Naive thymus-derived CD4-positive, alpha-beta T cell (primary cell): Measurements from ENCODE around the gene KRTAP4-3. TPM values are rescaled to one million over a fixed set of nuclear protein-coding genes. Genes with fewer than 3 reads are reported as not detected.
"Not testable (repeated sequence)": the region's sequence is repeated elsewhere in the genome, so short reads cannot be mapped to it uniquely, and the experiment has no call there.

Experiments
- ATAC-seq: fragments of 150-1000 bp; cut with Tn5 transposase; 2 replicates; pipeline ENCODE4 v1.10.0; 2021; ENCODE audit warnings: mild to moderate bottlenecking, moderate library complexity
- CTCF ChIA-PET: fragments of 350-600 bp; sonication (Branson Sonifier 250); formaldehyde crosslinking; loops from one replicate; lab custom pipeline; 2021; ENCODE audit warnings: antibody characterized with exemption; lab: Charles Lee
- POLR2A ChIA-PET: fragments of 350-600 bp; sonication (Branson Sonifier 250); formaldehyde crosslinking; loops from one replicate; lab custom pipeline; 2021; ENCODE audit warnings: antibody characterized with exemption, inconsistent platforms; lab: Charles Lee
- DNase-seq, 9 donors: peaks; one replicate each; pipeline versions ENCODE4 v3.0.0 to v3.0.0-alpha.2; 2020 to 2022; ENCODE audit warnings: mixed read lengths in 1 of 9
- H3K27ac ChIP-seq: one replicate; pipeline ENCODE4 v1.7.0; 2013; ENCODE audit warnings: mild to moderate bottlenecking, low read depth, low read length, moderate library complexity
- H3K27me3 ChIP-seq, 2 donors: one replicate each; pipeline ENCODE4 v1.7.0; 2013; ENCODE audit warnings: low read length in 2 of 2, mild to moderate bottlenecking in 2 of 2, moderate library complexity in 2 of 2; ENCODE audit not compliant: control insufficient read depth in 2 of 2, insufficient read depth in 2 of 2
- H3K36me3 ChIP-seq, 3 experiments: 1 replicate in 2 of 3; 2 replicates in 1 of 3; pipeline ENCODE4 v1.7.0; 2013; ENCODE audit warnings: low read length in 3 of 3, mild to moderate bottlenecking in 3 of 3, moderate library complexity in 1 of 3; ENCODE audit not compliant: insufficient read depth in 3 of 3, control insufficient read depth in 2 of 3
- H3K4me1 ChIP-seq, 2 donors: one replicate each; pipeline ENCODE4 v1.7.0; 2013; ENCODE audit warnings: low read length in 2 of 2, mild to moderate bottlenecking in 2 of 2, moderate library complexity in 1 of 2; ENCODE audit not compliant: control insufficient read depth in 2 of 2, insufficient read depth in 2 of 2
- H3K4me3 ChIP-seq: 2 replicates; pipeline ENCODE4 v1.7.0; 2013; ENCODE audit warnings: mild to moderate bottlenecking, low read length
- H3K9me3 ChIP-seq, 3 experiments: 1 replicate in 2 of 3; 2 replicates in 1 of 3; pipeline ENCODE4 v1.7.0; 2013; ENCODE audit warnings: low read length in 3 of 3; ENCODE audit not compliant: control insufficient read depth in 2 of 3
- H3K27ac Mint-ChIP-seq, 9 donors: one replicate each; pipeline ENCODE4 v1.8.0; 2020 to 2022; ENCODE audit warnings: mixed read lengths in 9 of 9, mild to moderate bottlenecking in 8 of 9, moderate library complexity in 5 of 9, inconsistent platforms in 2 of 9
- H3K27me3 Mint-ChIP-seq, 5 donors: one replicate each; pipeline ENCODE4 v1.8.0; 2021 to 2022; ENCODE audit warnings: mixed read lengths in 5 of 5, mild to moderate bottlenecking in 1 of 5
- H3K36me3 Mint-ChIP-seq, 5 donors: one replicate each; pipeline ENCODE4 v1.8.0; 2020 to 2022; ENCODE audit warnings: mixed read lengths in 5 of 5, mild to moderate bottlenecking in 3 of 5, inconsistent platforms in 1 of 5
- H3K4me1 Mint-ChIP-seq, 7 donors: one replicate each; pipeline ENCODE4 v1.8.0; 2020 to 2022; ENCODE audit warnings: mixed read lengths in 7 of 7, mild to moderate bottlenecking in 3 of 7, inconsistent platforms in 1 of 7
- H3K4me3 Mint-ChIP-seq, 10 donors: one replicate each; pipeline ENCODE4 v1.8.0; 2020 to 2022; ENCODE audit warnings: mild to moderate bottlenecking in 10 of 10, mixed read lengths in 10 of 10, moderate library complexity in 6 of 10, inconsistent platforms in 2 of 10
- H3K9me3 Mint-ChIP-seq, 11 donors: one replicate each; pipeline ENCODE4 v1.8.0; 2020 to 2022; ENCODE audit warnings: mixed read lengths in 11 of 11, mild to moderate bottlenecking in 4 of 11, inconsistent platforms in 1 of 11, moderate library complexity in 1 of 11
- intact Hi-C, 2 donors: fragments of 100-400 bp; cut with micrococcal nuclease; formaldehyde crosslinking; loops; one replicate each; pipeline ENCODE4 v1.15.1; 2023
- polyA plus RNA-seq, 2 donors: library from polyadenylated mRNA; unstranded; fragments of 300-500 nt; fragmentation: Illumina TruSeq; gene quantifications; one replicate each; pipeline ENCODE4 v1.2.3, GENCODE V29; 2021
- total RNA-seq, 6 experiments: library from RNA in 5 of 6; stranded (reverse) in 5 of 6; gene quantifications; 1 replicate in 5 of 6; 2 replicates in 1 of 6; pipeline ENCODE4 v1.2.3 and lab custom pipeline; 2021 to 2026

The KRTAP4-3 gene
- total and polyA plus RNA-seq, 7 experiments from 2014 or later, result not detected

DNA sequence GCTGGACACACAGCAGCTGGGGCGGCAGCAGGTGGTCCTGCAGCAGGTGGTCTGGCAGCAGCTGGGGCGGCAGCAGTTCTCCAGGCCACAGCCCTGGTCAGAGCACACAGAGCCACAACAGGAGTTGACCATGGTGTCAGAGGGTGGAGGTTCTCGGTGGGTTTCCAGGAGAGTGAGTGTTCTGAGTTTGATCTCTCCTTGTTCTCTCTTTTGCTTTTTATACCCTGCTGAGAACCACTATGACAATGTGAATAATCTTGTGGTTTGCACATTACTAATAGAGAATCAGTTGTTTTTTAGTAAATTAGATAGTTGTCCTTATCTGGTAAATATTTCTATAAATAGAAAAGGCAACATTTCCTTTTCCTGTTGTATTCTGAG, 44.0 kb downstream of the KRTAP4-3 start, which contains the start of gene KRTAP4-12:
KRTAP4-12 (minus strand) TSS at position 192 of the 381 bp plus-strand sequence; CDS start at position 132, 60 bp downstream.
- Mint-ChIP-seq H3K4me1 (peaks cover 4 to 89% (median 72%) of the 10 kb centered on the region in 7 donors), H3K9me3 (peaks cover 0 to 24% (median 2%) of the 10 kb centered on the region in 11 donors), H3K4me3 (peak within 1 kb of the TSS in 8 of 10 donors; percentile 73 to 97 (median 87)), H3K27me3 (peaks cover 0 to 11% (median 0%) of the 10 kb centered on the region in 5 donors), H3K27ac (peak within 1 kb of the TSS in 7 of 9 donors; percentile 59 to 93 (median 85))
- DNase-seq, H3K4me3 ChIP-seq, H3K36me3 Mint-ChIP-seq, H3K27ac ChIP-seq, CTCF ChIA-PET, H3K36me3 ChIP-seq, H3K9me3 ChIP-seq, ATAC-seq, H3K27me3 ChIP-seq: not testable (repeated sequence)
- intact Hi-C loops, result loop anchor here in 1 of 2 donors (5.0 kb wide), 1 partner anchor 543 kb away; no protein-coding TSS in a partner anchor
- POLR2A ChIA-PET, result interaction anchor here (0.9 to 1.9 kb wide), 3 partner anchors 15 to 198 kb away, joined by 3 to 8 read pairs (median 4); partner anchors contain the start of gene KRTAP16-1
- peaks cover 26 to 43% of the 10 kb centered on the region in 2 donors for H3K4me1 ChIP-seq

DNA sequence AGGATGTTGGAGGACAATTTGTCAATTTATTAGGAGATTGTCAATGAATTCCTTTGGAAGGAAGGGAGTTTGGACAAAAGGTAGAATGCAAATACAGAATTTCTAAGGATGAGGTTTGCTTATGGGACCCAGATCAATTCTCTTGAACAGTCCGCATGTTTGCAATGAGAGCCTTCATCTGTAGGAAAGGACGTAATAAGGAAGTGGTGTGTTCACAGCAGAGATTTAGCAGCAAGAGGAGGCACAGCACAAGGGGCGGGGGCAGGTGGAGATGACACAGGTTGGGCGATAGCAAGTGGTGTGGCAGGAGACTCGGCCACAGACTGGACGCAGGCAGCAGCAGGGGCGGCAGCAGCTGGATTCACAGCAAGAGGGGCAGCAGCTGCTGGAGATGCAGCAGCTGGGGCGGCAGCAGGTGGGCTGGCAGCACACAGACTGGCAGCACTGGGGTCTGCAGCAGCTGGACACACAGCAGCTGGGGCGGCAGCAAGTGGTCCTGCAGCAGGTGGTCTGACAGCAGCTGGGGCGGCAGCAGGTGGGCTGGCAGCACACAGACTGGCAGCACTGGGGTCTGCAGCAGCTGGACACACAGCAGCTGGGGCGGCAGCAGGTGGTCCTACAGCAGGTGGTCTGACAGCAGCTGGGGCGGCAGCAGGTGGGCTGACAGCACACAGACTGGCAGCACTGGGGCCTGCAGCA, 44.6 kb downstream of the KRTAP4-3 start:
- ATAC-seq (peak; percentile 41), DNase-seq (peak in 5 of 9 donors; percentile 5 to 32 (median 20))
- H3K9me3 ChIP-seq, H3K36me3 Mint-ChIP-seq, H3K27me3 Mint-ChIP-seq, H3K36me3 ChIP-seq, H3K4me3 ChIP-seq, CTCF ChIA-PET, H3K27me3 ChIP-seq, H3K27ac ChIP-seq: not testable (repeated sequence)
- peaks cover 0 to 19% (median 1%) of the 10 kb centered on the region in 11 donors for H3K9me3 Mint-ChIP-seq
- H3K4me1 Mint-ChIP-seq, result peaks cover 4 to 87% (median 71%) of the 10 kb centered on the region in 7 donors
- intact Hi-C loops, result loop anchor here in 1 of 2 donors (5.0 kb wide), 1 partner anchor 544 kb away; no protein-coding TSS in a partner anchor
- POLR2A ChIA-PET, result interaction anchor here (1.1 to 1.9 kb wide), 2 partner anchors 185 to 198 kb away, joined by 3 to 8 read pairs; partner anchors contain the start of gene KRTAP16-1
- peak overlapping the region in 8 of 10 donors; percentile 73 to 97 (median 87) for H3K4me3 Mint-ChIP-seq
- peak overlapping the region in 7 of 9 donors; percentile 59 to 93 (median 85) for H3K27ac Mint-ChIP-seq
- peaks cover 26 to 43% of the 10 kb centered on the region in 2 donors for H3K4me1 ChIP-seq

DNA sequence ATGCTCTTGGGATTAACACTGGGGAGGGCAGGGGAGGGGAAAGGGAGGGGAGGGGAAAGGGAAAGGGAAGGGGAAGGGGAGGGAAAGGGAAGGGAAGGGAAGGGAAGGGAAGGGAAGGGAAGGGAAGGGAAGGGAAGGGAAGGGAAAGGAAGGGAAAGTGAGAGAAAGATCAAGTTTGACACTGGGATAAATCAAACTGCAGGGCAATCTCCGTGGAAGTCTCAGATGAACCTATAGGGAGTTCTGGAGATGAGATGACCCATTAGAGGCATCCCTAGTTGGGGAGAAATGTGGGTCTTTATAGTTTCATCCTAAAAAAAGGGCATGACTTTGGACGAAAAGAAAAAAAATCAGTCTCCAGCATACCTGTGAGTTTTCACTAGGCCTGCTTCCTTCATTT, 46.3 kb downstream of the KRTAP4-3 start:
- Mint-ChIP-seq H3K27ac (peak overlapping the region in 2 of 9 donors; percentile 28 to 45), H3K9me3 (peaks cover 0 to 13% (median 0%) of the 10 kb centered on the region in 11 donors), H3K27me3 (peaks cover 0 to 12% (median 0%) of the 10 kb centered on the region in 5 donors), H3K36me3 (peaks cover 0 to 4% (median 0%) of the 10 kb centered on the region in 5 donors), H3K4me1 (peaks cover 4 to 84% (median 70%) of the 10 kb centered on the region in 7 donors), H3K4me3 (peak overlapping the region in 1 of 10 donors; percentile 16)
- ChIA-PET CTCF (no interaction called here), POLR2A (interaction anchor here (1.1 kb wide), 1 partner anchor 200 kb away, joined by 3 read pairs; no protein-coding TSS in a partner anchor)
- peaks cover 26 to 43% of the 10 kb centered on the region in 2 donors for H3K4me1 ChIP-seq
- H3K27ac ChIP-seq, result no peak overlapping the region
- H3K4me3 ChIP-seq, result no peak overlapping the region
- ATAC-seq, result no peak
- no peak for DNase-seq
- H3K27me3 ChIP-seq, result no peaks in the 10 kb centered on the region
- no peaks in the 10 kb centered on the region for H3K36me3 ChIP-seq
- intact Hi-C loops, result loop anchor here in 1 of 2 donors (5.0 kb wide), 1 partner anchor 546 kb away; no protein-coding TSS in a partner anchor
- H3K9me3 ChIP-seq, result no peaks in the 10 kb centered on the region

DNA sequence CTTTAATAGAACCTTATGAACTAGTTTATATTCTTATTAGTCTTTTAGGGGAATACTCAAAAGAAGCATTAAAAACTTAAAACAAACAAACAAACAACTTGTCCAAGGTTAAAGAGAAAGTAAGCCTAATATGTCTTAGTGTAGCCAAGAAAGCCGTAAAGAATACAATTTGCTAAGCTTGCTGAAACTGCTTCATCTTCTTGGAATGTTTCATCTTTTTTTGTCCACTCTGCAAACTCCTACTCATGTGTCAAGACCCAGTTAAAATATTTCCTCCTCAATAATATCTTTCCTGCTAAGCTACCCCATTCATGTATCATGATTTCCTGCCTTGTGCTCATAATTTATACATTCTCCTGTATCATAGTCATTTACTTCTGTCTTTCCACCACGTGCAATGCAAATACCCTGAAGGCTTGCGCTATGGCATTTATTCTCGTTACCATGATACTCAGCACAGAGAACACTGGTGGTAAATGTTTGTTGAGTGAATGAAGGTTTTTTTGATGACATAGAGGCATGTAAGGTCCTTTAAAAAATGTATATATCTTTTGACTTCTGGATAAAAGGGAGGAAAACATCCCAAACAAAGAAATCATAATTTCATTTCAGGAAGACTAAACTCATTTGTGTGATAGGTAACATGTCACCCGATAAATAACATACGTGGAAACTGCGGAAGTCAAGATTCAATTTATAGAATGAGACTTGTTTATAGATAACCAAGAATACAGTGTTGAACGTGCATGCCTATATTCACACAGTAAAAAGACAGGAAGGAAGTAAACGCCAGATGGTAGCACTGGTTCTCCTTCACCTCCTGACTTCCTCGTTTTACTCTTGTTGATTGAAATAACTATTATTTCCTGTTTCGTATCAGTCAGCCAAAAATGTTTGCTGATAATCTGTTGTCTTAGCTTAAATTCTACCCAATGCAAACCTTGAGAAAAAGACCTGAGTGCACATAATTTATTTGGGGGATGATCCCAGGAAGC, 48.0 kb downstream of the KRTAP4-3 start:
- not testable (repeated sequence) for H3K27ac ChIP-seq
- POLR2A ChIA-PET, result interaction anchor here (0.7 to 1.2 kb wide), 2 partner anchors 187 to 188 kb away, joined by 3 to 4 read pairs; no protein-coding TSS in a partner anchor
- ATAC-seq, result peak; percentile 78

DNA sequence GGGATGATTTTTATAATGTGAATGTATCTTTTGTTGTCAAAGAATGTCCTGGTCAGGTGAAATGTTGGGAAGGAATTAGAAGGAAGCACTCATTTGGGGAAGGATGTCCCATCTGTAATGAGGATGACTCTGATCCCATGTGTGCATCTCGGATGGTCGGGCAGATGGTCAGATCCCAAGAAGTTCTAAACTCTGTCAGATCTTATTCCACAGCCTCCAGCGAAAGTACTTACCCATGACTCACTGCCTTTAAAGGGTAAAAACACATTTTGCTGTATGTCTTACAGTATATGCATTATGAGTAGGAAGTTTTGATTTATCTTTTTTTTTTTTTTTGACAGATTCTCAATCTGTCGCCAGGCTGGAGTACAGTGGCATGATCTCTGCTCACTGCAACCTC, 49.3 kb downstream of the KRTAP4-3 start:
- peaks cover 4 to 60% (median 45%) of the 10 kb centered on the region in 7 donors for H3K4me1 Mint-ChIP-seq
- Histone ChIP-seq H3K9me3 (no peaks in the 10 kb centered on the region), H3K27ac (no peak overlapping the region), H3K4me3 (no peak overlapping the region), H3K4me1 (peaks cover 5 to 17% of the 10 kb centered on the region in 2 donors), H3K27me3 (no peaks in the 10 kb centered on the region), H3K36me3 (no peaks in the 10 kb centered on the region)
- ChIA-PET CTCF (no interaction called here), POLR2A (interaction anchor here (0.6 kb wide), 1 partner anchor 8 kb away, joined by 4 read pairs; no protein-coding TSS in a partner anchor)
- no peak for DNase-seq
- H3K4me3 Mint-ChIP-seq, result no peak overlapping the region
- no peak for ATAC-seq
- peaks cover 0 to 4% (median 0%) of the 10 kb centered on the region in 5 donors for H3K36me3 Mint-ChIP-seq
- H3K27ac Mint-ChIP-seq, result peak overlapping the region in 3 of 9 donors; percentile 12 to 53 (median 43)
- intact Hi-C loops, result no loop called here
- peaks cover 0 to 19% (median 0%) of the 10 kb centered on the region in 5 donors for H3K27me3 Mint-ChIP-seq
- H3K9me3 Mint-ChIP-seq, result peaks cover 0 to 8% (median 0%) of the 10 kb centered on the region in 11 donors

More for the DNA sequence above, 48.0 kb downstream of the KRTAP4-3 start:
- DNase-seq, result peak in 5 of 9 donors; percentile 38 to 63 (median 52)
- intact Hi-C loops, result loop anchor here in 1 of 2 donors (1.0 to 5.0 kb wide), 3 partner anchors 188 to 547 kb away; no protein-coding TSS in a partner anchor
- Mint-ChIP-seq H3K27ac (peak overlapping the region in 7 of 9 donors; percentile 76 to 95 (median 87)), H3K4me1 (peaks cover 4 to 72% (median 55%) of the 10 kb centered on the region in 7 donors), H3K27me3 (peaks cover 0 to 19% (median 0%) of the 10 kb centered on the region in 5 donors), H3K4me3 (peak overlapping the region in 8 of 10 donors; percentile 34 to 83 (median 64))
- CTCF ChIA-PET, result interaction anchor here (1.0 to 1.6 kb wide), 3 partner anchors 189 to 587 kb away, joined by 3 to 6 read pairs (median 3); partner anchors contain the start of gene KRTAP16-1
- H3K36me3 Mint-ChIP-seq, H3K9me3 ChIP-seq, H3K4me3 ChIP-seq, H3K27me3 ChIP-seq, H3K36me3 ChIP-seq, H3K9me3 Mint-ChIP-seq: not testable (repeated sequence)
- peaks cover 18 to 27% of the 10 kb centered on the region in 2 donors for H3K4me1 ChIP-seq
